Sciatic nerve (tissue), 2 donors: ENCODE measurements around the gene MAP2K5. TPM values are rescaled to one million over a fixed set of nuclear protein-coding genes. Genes with fewer than 3 reads are reported as not detected.
"Not testable (repeated sequence)": the region's sequence is repeated elsewhere in the genome, so short reads cannot be mapped to it uniquely, and the experiment has no call there.

Source experiments
- ATAC-seq: fragments of 200-7000 bp; cut with Tn5 transposase; one replicate; pipeline ENCODE4 v1.9.1; 2020; ENCODE audit warnings: mild to moderate bottlenecking, moderate library complexity
- DNase-seq: peaks from one replicate; pipeline ENCODE4 v3.0.0-alpha.2; 2020; ENCODE audit warnings: low spot score
- intact Hi-C: fragments of 100-400 bp; cut with DNase I; formaldehyde crosslinking; loops from one replicate; pipeline ENCODE4 v1.14.2; 2022
- total RNA-seq: library from RNA; stranded (reverse); fragmentation: NEBNext Ultra II Directional; extraction: Animal tissue kit (Norgen Biotek cat#: 25700); gene quantifications from one replicate; pipeline ENCODE4 v1.2.1, GENCODE V29; 2021
- donor health status: DM: no; HTN: no; CAD: no.
- donor health status: DM: no; HTN: no; CAD: no.

MAP2K5 gene
- total RNA-seq, 1 donor from 2014 or later: 25.2 TPM

DNA sequence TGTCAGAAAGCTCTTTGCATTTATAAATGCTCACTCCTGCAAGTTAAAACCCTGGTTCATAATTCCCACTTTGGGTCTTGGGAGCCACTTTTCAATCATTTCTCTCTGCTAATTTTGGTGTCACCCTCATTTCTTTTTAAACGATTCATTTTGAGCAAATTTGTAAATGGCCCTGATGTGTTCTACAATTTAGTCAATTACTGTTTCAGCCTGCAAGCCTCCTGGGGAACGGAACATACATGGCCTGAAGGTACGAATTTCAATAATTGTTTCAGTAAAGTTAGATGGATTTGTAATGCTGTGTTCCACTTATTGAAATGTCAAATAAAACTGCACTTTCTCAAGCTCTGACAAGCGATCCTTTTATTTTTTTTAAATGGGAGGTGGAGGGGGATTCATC, 43.2 kb downstream of the MAP2K5 start:
- no peak for ATAC-seq
- no peak for DNase-seq
- intact Hi-C loops: no loop called here

DNA sequence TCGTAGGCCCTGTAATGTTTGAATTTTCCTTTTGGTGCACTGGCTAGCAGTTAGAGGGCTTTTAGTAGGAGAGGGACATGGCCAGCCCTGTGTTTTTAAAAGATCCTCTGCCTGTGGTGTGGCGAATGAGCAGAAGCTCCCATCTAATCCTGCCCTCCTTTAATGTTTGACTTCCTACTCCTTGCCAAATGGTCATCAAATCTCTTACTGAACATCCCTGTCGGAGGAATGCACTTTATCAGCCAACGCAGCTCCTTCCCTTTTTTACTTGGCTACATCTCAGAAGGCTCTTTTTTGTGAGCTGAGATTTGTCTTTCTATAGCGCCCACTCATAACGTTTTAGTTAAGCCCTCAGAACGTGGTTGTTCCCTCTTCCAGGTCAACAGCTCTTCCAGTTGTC, 44.8 kb downstream of the MAP2K5 start:
- ATAC-seq (no peak), DNase-seq (no peak)
- intact Hi-C loops: no loop called here

DNA sequence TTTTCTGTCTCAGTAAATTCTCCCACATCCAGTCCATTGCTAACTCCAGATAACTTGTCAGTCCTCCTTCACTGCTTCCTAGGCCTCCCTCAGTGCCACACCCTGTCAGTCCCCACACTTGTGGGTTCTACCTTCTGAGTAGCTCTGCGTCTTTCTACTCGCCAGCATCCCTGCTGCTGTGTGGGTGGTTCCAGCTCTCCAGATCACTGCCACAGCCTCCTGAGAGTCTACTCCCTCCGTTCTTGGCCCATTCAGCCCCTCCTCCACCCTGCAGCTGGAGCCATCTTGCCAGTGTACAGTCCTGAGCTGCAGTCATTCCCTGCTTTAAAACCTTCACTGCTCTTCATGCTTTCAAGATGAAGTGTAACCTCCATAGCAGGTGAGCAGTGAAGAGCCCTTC, 45.3 kb downstream of the MAP2K5 start:
- ATAC-seq: no peak
- DNase-seq: no peak
- intact Hi-C loops: no loop called here

DNA sequence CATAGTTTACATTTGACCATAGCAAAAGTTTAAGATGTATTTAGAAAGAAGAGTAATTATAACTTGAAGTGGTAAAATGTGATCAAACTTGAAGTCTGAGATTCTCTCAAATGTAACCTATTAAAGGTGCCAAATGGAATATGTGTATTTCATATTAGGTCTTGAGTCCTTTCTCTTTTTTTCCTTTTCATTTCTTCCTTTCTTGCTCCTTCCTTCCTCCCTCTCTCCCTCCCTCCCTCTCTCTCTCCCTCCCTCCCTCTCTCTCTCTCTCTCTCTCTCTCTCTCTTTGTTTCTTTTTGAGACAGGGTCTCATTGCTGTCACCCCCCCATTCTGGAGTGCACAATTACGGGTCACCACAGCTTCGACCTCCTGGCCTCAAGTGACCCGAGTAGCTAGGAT, 47.7 kb downstream of the MAP2K5 start:
- intact Hi-C loops: no loop called here
- DNase-seq: no peak
- ATAC-seq: no peak

DNA sequence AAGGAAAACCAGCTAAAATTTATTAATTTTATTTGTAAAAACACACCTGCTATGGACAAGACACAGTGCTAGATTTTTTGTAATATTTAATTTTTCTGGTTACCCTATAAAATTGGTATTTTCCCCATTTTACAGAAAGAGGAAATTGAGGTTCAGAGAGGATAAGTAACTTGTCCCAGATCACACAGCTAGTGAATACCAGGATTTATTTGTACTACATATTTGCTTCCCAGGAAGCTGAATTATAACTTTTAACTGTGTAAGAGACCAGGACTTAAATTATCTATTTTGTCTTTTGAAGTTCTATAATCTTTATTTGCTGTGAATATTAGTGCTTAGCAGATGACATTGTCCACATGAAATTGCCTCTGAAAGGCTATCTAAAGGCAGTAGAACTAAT, 49.7 kb downstream of the MAP2K5 start:
- ATAC-seq (no peak), DNase-seq (no peak)
- intact Hi-C loops: no loop called here

DNA sequence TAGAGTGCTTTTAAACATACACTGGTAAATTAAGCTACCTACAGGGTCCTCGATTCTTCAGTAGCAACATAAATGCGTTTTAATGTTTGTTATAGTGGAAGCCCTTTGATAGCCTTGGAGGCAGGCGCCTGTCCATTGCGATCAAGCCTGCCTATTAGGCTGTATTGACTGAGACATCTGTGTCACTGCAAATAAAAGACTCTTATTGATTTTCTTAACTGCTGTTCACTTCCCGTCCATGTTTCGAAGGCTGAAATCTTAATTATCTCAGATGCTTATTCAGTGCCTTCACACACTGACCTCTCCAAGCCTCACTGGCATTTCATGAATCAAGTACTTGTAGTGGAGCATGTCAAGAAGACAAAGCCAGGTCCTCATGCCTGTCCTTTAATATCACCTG, 51.1 kb downstream of the MAP2K5 start:
- DNase-seq (no peak), ATAC-seq (no peak)
- intact Hi-C loops: no loop called here

DNA sequence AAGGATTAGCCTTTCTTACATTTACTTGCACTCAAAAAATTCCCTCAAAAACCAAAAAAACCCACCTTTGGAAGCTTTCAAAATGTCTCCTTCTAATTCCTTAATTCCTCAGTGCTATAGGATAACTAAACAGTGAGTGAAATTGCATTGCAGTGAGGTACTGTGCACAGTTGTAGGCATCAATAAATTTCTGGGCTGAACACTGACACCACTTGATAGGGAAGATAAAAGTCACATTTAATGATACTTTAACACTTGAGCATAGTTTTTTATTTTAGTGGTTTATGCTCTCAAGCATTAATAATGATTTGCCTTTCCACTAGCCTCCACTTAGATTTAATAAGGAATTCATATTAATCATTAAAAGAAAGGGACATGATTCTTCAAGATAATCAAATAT, 52.3 kb downstream of the MAP2K5 start:
- ATAC-seq (no peak), DNase-seq (no peak)
- intact Hi-C loops: no loop called here

DNA sequence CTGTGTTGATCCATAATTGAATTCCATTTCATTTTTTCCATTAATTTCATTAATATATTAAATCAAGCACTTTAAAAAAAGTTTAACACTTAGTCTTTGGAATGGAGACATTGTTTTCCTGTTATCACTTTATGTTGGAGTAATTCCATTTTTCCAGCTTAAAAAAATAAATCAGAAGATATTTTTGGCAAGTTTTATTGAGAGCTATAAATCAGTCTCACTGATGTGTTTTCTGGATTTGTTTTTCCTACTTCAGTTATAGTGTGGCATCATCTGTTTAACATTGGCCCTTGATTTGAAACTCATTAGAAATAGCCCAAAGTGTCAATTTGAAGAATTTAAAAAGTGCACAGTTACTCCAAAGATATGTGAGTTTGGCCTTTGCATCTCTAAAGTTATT, 53.1 kb downstream of the MAP2K5 start:
- intact Hi-C loops: no loop called here
- no peak for DNase-seq
- ATAC-seq: no peak

DNA sequence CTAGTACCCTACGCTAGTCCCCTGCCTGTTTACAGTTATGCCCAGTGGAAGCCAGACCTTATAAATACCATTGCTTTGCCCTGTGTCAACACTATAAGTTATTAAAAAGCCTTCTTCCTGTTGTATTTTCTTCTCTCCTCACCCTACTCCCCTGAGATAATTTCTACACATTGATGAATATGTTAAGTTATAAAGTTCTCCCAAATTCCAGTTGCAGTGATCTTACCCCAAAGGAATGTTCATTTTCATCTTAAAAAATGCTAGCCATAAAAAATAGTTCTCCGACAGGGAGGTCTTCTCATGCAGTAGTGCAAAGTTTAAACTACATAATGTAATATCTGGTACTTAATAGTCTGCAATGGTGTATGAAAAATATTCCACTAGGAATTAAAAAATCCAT, 58.6 kb downstream of the MAP2K5 start:
- DNase-seq: no peak
- no peak for ATAC-seq

DNA sequence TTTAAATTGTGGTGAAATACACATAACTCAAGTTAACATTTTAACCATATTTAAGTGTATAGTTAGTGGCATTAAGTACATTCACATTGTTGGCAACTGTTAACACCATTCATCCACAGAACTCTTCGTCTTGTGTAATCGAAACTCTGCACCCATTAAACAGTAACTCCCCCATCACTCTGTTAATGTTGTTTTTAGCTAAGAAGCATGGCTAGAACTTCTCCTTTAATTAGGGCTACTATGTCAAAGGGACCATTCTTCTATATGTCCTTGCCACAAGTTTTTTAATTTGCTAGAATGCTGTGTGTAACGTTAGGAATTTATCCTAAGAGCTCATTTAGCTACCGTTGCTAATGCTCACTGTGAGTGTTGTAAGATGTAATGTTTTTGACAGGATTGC, 60.6 kb downstream of the MAP2K5 start:
- intact Hi-C loops: no loop called here
- ATAC-seq (no peak), DNase-seq (no peak)

More for the DNA sequence above, 58.6 kb downstream of the MAP2K5 start:
- intact Hi-C loops: no loop called here

DNA sequence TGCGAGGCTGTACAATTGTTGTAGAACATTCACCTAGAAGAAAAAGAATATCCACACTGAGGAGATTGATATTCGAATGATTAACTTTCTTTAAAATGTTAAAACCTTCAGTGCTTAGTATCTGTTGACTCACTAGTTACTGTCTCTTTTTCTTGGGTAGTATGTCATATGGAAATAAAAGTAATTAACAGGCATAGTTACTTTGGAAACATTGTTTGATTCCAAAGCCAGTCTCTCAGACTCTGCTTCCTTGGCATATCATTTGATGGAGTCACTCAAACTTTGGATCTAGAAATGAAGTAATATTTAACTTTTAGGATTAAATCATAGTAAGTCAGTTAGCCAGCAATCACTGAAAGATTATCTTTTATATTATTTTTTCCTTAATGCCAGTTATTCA, 63.4 kb downstream of the MAP2K5 start:
- intact Hi-C loops: no loop called here
- ATAC-seq (no peak), DNase-seq (no peak)

DNA sequence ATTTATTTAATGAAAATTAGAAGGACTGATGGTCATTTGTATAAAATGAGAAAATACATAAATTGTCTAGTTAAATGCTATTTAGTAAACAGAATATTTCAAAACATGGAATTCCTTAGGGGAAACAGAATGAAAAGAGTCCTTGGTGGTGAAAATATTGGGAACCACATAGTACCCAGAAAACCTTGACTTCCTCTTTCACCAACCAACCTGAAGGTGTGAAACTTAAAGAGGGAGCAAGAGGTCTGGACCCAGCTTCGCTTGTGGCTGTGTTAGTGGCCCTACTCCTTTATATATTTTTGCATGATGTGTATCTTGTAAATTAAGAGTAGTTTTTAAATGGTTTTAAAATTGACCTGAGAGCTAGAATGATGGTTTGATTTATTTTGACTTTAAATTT, 64.2 kb downstream of the MAP2K5 start:
- ATAC-seq (no peak), DNase-seq (no peak)
- intact Hi-C loops: no loop called here

DNA sequence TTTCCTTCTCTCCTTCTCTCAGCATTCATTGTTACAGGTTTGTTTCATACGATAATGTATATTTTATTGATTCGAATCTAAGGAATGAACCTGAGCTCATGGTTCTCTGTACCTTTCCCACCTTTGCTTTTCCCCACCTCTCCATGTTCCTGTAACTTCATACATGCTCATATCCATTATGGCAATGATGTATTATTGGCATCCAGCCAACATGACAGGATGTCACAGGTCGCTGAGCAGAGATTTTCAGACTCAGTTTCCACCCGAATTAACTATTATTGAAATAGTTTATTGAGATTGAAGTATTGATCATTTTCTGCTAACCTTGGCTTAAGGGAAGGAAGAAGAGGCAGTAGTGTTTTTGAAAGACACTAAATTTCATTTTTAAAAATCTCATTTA, 64.8 kb downstream of the MAP2K5 start:
- intact Hi-C loops: no loop called here

DNA sequence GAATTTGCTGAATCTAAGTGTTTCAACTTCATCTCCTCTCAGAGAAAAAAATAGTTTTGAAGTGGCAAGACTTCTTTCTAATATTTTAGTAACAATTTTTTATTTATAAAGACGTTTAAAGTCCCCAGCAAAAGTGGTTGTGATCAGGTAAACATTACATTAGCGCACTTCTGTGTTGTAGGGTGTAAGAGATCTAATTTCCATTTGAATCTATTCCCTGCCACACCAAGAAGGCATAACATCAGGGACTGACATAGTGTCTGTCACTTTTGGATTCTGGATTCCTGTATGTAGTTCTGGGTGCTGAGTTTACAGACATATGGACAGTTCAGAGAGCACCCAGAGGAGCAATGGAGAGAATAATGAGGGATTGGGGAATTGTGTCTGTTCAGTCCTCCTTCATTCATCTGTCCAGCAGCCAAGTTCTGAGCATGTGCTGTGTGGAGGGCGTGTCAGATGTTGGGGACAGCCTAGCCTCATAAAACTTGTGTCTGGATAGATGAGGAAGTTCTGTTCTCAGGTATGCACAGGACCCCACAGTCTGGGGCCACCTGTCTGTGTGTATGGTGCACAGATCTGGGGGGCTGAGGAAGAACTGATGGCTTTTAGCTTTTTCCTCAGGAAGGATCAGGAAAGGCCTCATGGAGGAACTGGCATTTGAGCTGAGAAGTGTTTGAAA, 65.6 kb downstream of the MAP2K5 start:
- ATAC-seq (no peak), DNase-seq (no peak)
- intact Hi-C loops: no loop called here

More for the DNA sequence above, 64.8 kb downstream of the MAP2K5 start:
- ATAC-seq (no peak), DNase-seq (no peak)

DNA sequence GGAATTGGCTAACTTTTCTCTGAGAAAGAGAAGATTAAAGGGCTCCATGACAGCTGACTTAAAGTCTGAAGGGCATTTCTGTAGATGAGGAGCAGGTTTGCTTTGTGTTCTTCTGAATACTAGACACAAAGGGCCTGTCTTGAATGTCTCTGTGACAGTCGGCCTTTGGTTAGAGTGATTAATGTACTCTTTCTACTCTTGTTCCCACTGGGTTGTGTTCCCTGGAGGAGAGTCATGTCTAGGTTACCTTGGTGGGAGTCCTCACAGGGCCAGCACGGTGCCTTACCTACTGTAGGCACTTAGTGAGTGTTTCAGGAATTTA, 66.1 kb downstream of the MAP2K5 start:
- intact Hi-C loops: no loop called here
- DNase-seq: no peak
- ATAC-seq: no peak

DNA sequence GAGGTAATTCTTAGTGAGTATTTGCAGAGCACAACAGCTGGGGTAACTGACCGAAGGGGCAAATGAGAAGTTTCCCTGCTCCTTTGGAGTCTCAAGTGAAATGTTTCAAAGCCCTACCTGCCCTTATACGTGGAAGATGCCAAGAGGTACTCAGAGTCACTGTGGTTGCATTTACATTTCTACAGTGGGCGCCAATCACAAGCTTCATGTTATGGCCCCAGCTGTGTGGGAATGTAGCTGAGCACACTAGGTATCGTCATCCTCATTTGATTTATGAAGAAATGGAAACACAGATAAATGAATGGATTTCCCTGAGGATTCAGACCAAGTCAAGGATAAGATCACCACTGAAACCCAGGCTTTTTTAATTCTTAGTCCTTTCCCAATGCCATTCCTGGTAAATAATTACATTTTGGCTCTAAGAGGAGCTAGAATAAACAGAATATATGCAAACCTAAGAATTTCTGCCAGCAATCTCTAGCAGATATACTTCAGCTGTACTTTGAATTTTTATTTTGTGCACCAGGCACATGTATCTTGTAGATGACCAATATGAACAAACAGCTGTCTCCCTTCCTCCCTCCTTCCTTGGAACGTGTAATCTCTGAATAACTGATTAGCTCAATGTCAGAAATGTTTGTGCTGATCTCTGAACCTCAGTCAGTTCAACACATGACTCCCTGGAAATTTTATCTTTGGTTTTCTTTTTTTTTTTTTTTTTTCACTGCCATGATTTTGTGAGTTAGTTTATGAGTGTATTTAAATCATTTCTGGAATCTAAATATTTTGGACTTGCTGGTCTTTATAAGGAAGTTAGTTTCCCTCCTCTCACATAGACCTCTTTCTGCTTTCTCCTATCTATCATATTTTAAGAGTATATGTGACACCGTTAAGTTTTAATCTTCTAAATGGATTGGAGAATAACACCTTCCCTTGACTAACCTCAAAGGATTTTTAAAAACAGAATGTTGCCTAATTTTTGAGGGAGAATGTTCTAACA, 69.2 kb downstream of the MAP2K5 start:
- DNase-seq: no peak
- intact Hi-C loops: no loop called here
- ATAC-seq: no peak

DNA sequence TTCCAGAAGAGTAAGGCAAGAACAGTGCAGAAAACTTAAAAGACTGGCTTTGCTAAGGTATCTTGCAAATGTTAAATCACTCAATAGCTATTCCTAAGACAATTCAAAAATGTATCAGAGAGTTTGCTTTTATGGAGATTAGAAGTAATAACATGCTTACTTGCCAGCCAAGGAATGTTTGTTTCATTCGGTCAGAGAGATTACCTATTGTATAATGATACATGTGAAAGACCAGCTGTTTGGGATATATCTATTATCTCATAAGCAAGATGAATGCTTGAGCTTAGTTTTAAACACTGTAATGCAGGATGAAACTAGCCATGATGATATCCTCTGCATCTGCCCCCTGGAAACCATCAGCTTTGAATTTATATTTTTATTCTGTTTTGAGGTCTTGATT, 70.7 kb downstream of the MAP2K5 start:
- ATAC-seq: no peak
- intact Hi-C loops: no loop called here
- DNase-seq: no peak

DNA sequence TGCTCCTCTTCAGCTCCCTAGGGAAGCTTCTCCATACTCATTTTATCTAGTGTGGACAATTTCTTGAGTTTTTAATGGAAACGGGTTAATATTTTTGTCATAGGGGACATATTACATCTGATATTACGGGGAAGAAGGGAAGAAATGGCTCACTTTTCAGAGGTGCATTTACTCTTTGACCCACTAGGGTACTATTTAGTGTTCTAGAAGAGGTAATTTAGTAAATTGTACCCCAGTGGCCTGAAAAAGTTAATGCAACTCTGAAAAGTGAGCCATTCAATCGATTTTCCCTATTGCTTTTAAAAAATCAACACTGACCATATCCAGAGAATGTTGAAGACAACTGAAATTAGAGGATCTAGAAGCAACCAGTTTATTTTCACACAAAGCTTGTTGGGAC, 71.2 kb downstream of the MAP2K5 start:
- intact Hi-C loops: no loop called here

DNA sequence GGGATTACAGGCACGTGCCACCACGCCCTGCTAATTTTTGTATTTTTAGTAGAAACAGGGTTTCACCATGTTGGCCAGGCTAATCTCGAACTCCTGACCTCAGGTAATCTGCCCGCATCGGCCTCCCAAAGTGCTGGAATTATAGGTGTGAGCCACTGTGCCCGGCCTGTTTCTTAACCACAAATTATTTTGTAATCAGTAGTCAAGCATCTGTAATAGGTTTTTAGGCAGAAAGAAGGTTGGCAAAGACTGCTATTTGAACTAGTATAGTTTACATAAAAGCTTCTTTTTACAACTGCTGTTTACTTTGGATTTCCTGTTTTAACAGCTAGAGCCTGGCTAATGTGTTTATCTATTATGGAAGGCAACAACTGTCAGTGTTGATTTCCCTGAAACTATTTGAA, 72.6 kb downstream of the MAP2K5 start:
- ATAC-seq, DNase-seq, intact Hi-C loops: not testable (repeated sequence)

More for the DNA sequence above, 71.2 kb downstream of the MAP2K5 start:
- DNase-seq (no peak), ATAC-seq (no peak)

DNA sequence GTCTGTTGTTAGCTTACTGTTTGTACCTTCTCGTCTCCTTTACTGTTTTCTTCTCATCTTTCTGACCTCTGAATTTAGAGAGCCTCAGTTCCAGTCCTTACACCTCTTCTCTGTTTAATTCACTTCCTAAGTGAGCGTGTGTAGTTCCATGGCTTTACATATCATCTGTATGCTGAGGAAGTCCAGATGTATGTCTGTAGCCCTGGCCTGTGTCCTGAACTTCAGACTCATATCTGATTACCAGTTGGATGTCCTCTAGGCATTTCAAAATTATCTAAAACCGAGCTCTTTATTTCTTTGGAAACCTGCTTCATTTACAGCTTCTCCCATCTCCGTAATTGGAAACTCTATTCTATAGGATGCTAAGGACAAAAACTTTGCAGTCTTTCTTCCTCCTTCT, 75.8 kb downstream of the MAP2K5 start:
- DNase-seq: no peak
- ATAC-seq: no peak
- intact Hi-C loops: no loop called here

DNA sequence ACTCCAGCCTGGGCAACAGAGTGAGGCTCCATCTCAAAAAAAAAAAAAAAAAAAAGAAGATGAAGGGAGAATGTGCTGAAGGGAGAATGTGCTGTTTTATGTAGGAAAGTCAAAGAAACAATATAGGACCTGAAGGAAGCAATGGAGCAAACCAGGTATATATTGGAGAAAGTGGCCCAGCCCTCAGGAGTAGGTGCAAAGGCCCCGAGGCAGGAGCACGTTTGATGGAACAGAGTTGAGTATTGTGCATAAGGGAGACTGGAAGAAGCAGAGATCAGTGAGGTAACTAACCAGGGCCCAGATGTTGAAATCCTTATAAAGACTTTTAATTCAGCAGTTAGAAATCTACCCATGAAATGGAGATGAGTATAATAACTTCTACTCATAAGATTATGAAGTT, 79.6 kb downstream of the MAP2K5 start:
- no peak for ATAC-seq
- intact Hi-C loops: no loop called here
- DNase-seq: no peak
